ENCODE measurements around the gene OR10G2. TPM values are rescaled to one million over a fixed set of nuclear protein-coding genes. Genes with fewer than 3 reads are reported as not detected.

OR10G2 gene
- total RNA-seq, 2 experiments from 2014 or later: not detected

GRCh38 chr14:21654215-21654614 is 19.5 kb upstream of the OR10G2 start:
- H3K4me1 ChIP-seq (ENCODE audit: insufficient read depth, low read length, poor library complexity, severe bottlenecking): no peaks in the 10 kb centered on the region
- H3K4me2 ChIP-seq (ENCODE audit: low read length): no peak overlapping the region
- POLR2A ChIA-PET: no interaction called here
- no peak overlapping the region for H3K4me3 ChIP-seq (ENCODE audit: low read depth, low read length, poor library complexity, severe bottlenecking)
- no peaks in the 10 kb centered on the region for H4K20me1 ChIP-seq (ENCODE audit: insufficient read depth, low read length)
- no peak overlapping the region for H3K27ac ChIP-seq (ENCODE audit: low read depth, low read length, poor library complexity, severe bottlenecking)
- CTCF ChIA-PET (ENCODE audit: unreplicated experiment): interaction anchor here (1.5 kb wide), 1 partner anchor 11 kb away, joined by 3 read pairs; no protein-coding TSS in a partner anchor
- DNase-seq (ENCODE audit: low spot score): no peak
- H3K79me2 ChIP-seq (ENCODE audit: insufficient read depth, low read depth, low read length): no peaks in the 10 kb centered on the region
- intact Hi-C loops (cut with micrococcal nuclease; ENCODE audit: unreplicated experiment): no loop called here
- no peaks in the 10 kb centered on the region for H3K9me3 ChIP-seq (ENCODE audit: low read length)
- BruUV-seq (replicated peaks): no TSS peak
- no peak overlapping the region for H2AFZ ChIP-seq (ENCODE audit: low read length)
- H3K9me2 ChIP-seq (ENCODE audit: insufficient read depth, low read length): no peaks in the 10 kb centered on the region
- TF ChIP-seq EZH2phosphoT487 (IDR thresholded peaks at IDR 0.05; ENCODE audit: borderline replicate concordance, low read depth, low read length): no peak
- TF ChIP-seq, protein P1, sequence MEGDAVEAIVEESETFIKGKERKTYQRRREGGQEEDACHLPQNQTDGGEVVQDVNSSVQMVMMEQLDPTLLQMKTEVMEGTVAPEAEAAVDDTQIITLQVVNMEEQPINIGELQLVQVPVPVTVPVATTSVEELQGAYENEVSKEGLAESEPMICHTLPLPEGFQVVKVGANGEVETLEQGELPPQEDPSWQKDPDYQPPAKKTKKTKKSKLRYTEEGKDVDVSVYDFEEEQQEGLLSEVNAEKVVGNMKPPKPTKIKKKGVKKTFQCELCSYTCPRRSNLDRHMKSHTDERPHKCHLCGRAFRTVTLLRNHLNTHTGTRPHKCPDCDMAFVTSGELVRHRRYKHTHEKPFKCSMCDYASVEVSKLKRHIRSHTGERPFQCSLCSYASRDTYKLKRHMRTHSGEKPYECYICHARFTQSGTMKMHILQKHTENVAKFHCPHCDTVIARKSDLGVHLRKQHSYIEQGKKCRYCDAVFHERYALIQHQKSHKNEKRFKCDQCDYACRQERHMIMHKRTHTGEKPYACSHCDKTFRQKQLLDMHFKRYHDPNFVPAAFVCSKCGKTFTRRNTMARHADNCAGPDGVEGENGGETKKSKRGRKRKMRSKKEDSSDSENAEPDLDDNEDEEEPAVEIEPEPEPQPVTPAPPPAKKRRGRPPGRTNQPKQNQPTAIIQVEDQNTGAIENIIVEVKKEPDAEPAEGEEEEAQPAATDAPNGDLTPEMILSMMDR (conservative IDR thresholded peaks at IDR 0.05; ENCODE audit: low read length): no peak
- no peaks in the 10 kb centered on the region for H3K36me3 ChIP-seq (ENCODE audit: insufficient read depth, low read length)

DNA sequence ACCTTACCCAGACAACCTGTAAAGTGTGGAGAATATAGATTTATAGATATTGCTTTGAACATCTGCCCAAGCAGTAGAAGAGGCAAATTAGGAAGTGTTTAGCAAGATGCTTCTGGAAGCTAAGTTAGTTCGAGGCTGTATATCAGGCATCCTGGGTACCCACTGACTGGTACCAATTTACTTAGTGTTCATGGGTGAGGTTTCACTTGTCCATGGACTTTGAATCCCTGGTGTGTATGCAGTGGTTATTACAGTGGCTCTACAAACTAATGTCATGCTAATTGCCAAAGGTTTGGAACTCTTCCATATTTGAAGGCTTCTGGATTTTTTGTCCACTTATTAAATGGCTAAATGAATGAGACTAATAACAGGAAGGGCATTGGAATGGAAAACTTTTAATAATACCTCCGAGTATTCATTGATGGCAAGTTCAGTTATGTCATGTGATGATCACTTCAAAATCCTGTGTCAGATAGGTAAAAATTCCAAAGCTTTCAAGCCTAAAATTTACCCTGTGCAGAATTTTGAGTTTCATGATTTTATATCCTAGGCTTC is 18.7 kb upstream of the OR10G2 start, which contains the start of gene OR4E2:
Gene OR4E2 (plus strand): TSS at position 505 of the 555 bp plus-strand sequence. CDS start 11,248 bp downstream, outside the sequence.
- BruUV-seq (replicated peaks): no TSS peak
- H4K20me1 ChIP-seq (ENCODE audit: insufficient read depth, low read length): no peaks in the 10 kb centered on the region

More for the DNA sequence above, 18.7 kb upstream of the OR10G2 start, which contains the start of gene OR4E2:
- Histone ChIP-seq H3K36me3 (ENCODE audit: insufficient read depth, low read length) (no peaks in the 10 kb centered on the region), H3K9me3 (ENCODE audit: low read length) (no peaks in the 10 kb centered on the region), H3K4me3 (ENCODE audit: low read depth, low read length, poor library complexity, severe bottlenecking) (no peak within 1 kb of the TSS), H3K4me1 (ENCODE audit: insufficient read depth, low read length, poor library complexity, severe bottlenecking) (no peaks in the 10 kb centered on the region), H3K9me2 (ENCODE audit: insufficient read depth, low read length) (no peaks in the 10 kb centered on the region), H3K27ac (ENCODE audit: low read depth, low read length, poor library complexity, severe bottlenecking) (no peak within 1 kb of the TSS), H3K79me2 (ENCODE audit: insufficient read depth, low read depth, low read length) (no peaks in the 10 kb centered on the region), H2AFZ (ENCODE audit: low read length) (no peak within 1 kb of the TSS), H3K4me2 (ENCODE audit: low read length) (no peak within 1 kb of the TSS)
- TF ChIP-seq EZH2phosphoT487 (IDR thresholded peaks at IDR 0.05; ENCODE audit: borderline replicate concordance, low read depth, low read length): no peak
- TF ChIP-seq, protein P1 (conservative IDR thresholded peaks at IDR 0.05; ENCODE audit: low read length): no peak
- CTCF ChIA-PET (ENCODE audit: unreplicated experiment): interaction anchor here (1.5 kb wide), 1 partner anchor 10 kb away, joined by 3 read pairs; no protein-coding TSS in a partner anchor
- DNase-seq (ENCODE audit: low spot score): no peak
- POLR2A ChIA-PET: interaction anchor here (0.6 to 1.7 kb wide), 2 partner anchors 10 to 50 kb away, joined by 3 to 4 read pairs; no protein-coding TSS in a partner anchor
- intact Hi-C loops (cut with micrococcal nuclease; ENCODE audit: unreplicated experiment): no loop called here
